ENCODE data around the gene SLAMF7.

Gene SLAMF7

GRCh38 chr1:160800142-160800541 is 61.1 kb downstream of the SLAMF7 start:
- in situ Hi-C loops (cut with MboI; ENCODE audit: low sequenced_read_pairs): no loop called here

- in situ Hi-C loops (cut with MboI; ENCODE audit: low sequenced_read_pairs): no loop called here
These were observed 61.8 kb downstream of the SLAMF7 start for GRCh38 chr1:160800645-160801408.

- in situ Hi-C loops (cut with MboI; ENCODE audit: low sequenced_read_pairs): no loop called here
These were observed 63.0 kb downstream of the SLAMF7 start for GRCh38 chr1:160801836-160802580.
